ENCODE measurements around the gene GNG13. TPM values are rescaled to one million over a fixed set of nuclear protein-coding genes. Genes with fewer than 3 reads are reported as not detected.

Gene GNG13
- total RNA-seq, 5 donors from 2014 or later (not counting 1 experiment from before 2014, with no cell fraction given): not detected

DNA sequence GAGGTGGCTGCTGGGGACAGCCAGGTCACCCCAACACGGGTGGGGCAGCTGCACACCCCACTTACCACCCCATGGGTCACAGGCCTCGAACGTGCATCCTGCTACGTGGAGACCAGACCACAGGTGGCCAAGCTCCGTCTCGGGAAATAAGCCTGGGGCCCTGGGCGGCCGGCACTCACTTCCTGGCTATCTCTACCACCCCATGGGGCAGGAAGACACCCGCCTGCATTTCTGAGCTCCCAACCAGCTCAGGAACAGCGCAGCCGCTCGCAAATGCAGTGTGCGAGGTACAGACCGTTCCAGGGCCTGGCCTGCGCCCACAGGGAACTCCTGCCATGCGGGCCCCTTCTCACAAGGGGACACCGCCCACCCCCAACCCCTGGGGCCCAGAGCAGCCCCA, 4.9 kb upstream of the GNG13 start:
- Histone ChIP-seq H3K36me3 (ENCODE audit: control insufficient read depth in 2 of 2, extremely low read depth in 1 of 2, insufficient read depth in 1 of 2, low read length in 1 of 2) (no peaks in the 10 kb centered on the region), H3K27me3 (replicated peaks in 1 of 2; ENCODE audit: control insufficient read depth in 2 of 2, extremely low read depth in 1 of 2, insufficient read depth in 2 of 2, low read length in 1 of 2) (peaks cover 0 to 37% of the 10 kb centered on the region in 2 experiments), H3K4me3 (ENCODE audit: control insufficient read depth in 1 of 2, extremely low read depth in 1 of 2, low read length in 1 of 2) (no peak overlapping the region), H3K4me1 (ENCODE audit: control insufficient read depth in 1 of 2, extremely low read depth in 1 of 2, insufficient read depth in 2 of 2, low read length in 2 of 2) (peaks cover 3 to 17% of the 10 kb centered on the region in 2 experiments), H3K9me3 (no peaks in the 10 kb centered on the region), H3K27ac (ENCODE audit: low read length) (no peak overlapping the region)
- Mint-ChIP-seq H3K36me3 (no peaks in the 10 kb centered on the region), H3K27ac (no peak overlapping the region), H3K4me3 (peak overlapping the region in 1 of 3 donors; percentile 94), H3K4me1 (peaks cover 11 to 17% (median 12%) of the 10 kb centered on the region in 3 donors), H3K27me3 (peaks cover 0 to 12% of the 10 kb centered on the region in 2 donors), H3K9me3 (no peaks in the 10 kb centered on the region)
- DNase-seq (no peak), ATAC-seq (replicated peaks in 1 of 4) (no peak)
- ChIA-PET POLR2A (no interaction called here), CTCF (no interaction called here)
- WGBS (ENCODE audit: insufficient coverage): 79% methylated on average over 14 of the region's 17 CpGs

GRCh38 chr16:804193-805048, 3.9 kb upstream of the GNG13 start:
- H3K27ac ChIP-seq (ENCODE audit: low read length): no peak overlapping the region
- no peak overlapping the region for H3K27ac Mint-ChIP-seq
- H3K36me3 ChIP-seq (ENCODE audit: control insufficient read depth in 2 of 2, extremely low read depth in 1 of 2, insufficient read depth in 1 of 2, low read length in 1 of 2): no peaks in the 10 kb centered on the region
- H3K4me3 Mint-ChIP-seq: no peak overlapping the region
- no peak for DNase-seq
- H3K27me3 ChIP-seq (replicated peaks in 1 of 2; ENCODE audit: control insufficient read depth in 2 of 2, extremely low read depth in 1 of 2, insufficient read depth in 2 of 2, low read length in 1 of 2): peaks cover 0 to 47% of the 10 kb centered on the region in 2 experiments
- peaks cover 3 to 18% of the 10 kb centered on the region in 2 experiments for H3K4me1 ChIP-seq (ENCODE audit: control insufficient read depth in 1 of 2, extremely low read depth in 1 of 2, insufficient read depth in 2 of 2, low read length in 2 of 2)
- H3K36me3 Mint-ChIP-seq: no peaks in the 10 kb centered on the region
- H3K4me1 Mint-ChIP-seq: peaks cover 9 to 14% (median 11%) of the 10 kb centered on the region in 3 donors
- no peak overlapping the region for H3K4me3 ChIP-seq (ENCODE audit: control insufficient read depth in 1 of 2, extremely low read depth in 1 of 2, low read length in 1 of 2)
- H3K27me3 Mint-ChIP-seq: peaks cover 0 to 12% of the 10 kb centered on the region in 2 donors
- ChIA-PET CTCF (interaction anchor here in 1 of 2 donors (0.6 kb wide), 1 partner anchor 299 kb away, joined by 4 read pairs; no protein-coding TSS in a partner anchor), POLR2A (no interaction called here)
- no peak for ATAC-seq (replicated peaks in 1 of 4)
- WGBS (ENCODE audit: insufficient coverage): 77% methylated on average over 23 of the region's 33 CpGs
- H3K9me3 Mint-ChIP-seq: no peaks in the 10 kb centered on the region
- H3K9me3 ChIP-seq: no peaks in the 10 kb centered on the region

DNA sequence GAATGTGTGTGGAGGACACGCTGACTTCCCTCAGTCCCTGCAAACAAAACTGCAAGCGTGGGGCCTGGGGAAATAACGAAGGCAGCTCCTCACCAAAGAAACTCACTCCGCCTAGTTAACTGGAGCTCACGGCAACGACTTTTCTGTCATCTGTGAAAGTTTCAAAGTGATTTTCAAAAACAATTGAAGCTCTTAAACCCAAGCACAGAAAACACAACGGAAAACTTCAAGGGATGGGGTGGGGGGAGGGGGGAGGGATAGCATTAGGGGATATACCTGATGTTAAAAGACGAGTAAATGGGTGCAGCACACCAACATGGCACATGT, 3.2 kb upstream of the GNG13 start:
- H3K36me3 ChIP-seq (ENCODE audit: control insufficient read depth in 2 of 2, extremely low read depth in 1 of 2, insufficient read depth in 1 of 2, low read length in 1 of 2): no peaks in the 10 kb centered on the region
- no peak overlapping the region for H3K4me3 ChIP-seq (ENCODE audit: control insufficient read depth in 1 of 2, extremely low read depth in 1 of 2, low read length in 1 of 2)
- Mint-ChIP-seq H3K27ac (no peak overlapping the region), H3K27me3 (peaks cover 0 to 12% of the 10 kb centered on the region in 2 donors), H3K4me3 (no peak overlapping the region), H3K9me3 (no peaks in the 10 kb centered on the region), H3K36me3 (no peaks in the 10 kb centered on the region), H3K4me1 (peaks cover 6 to 12% (median 11%) of the 10 kb centered on the region in 3 donors)
- WGBS (ENCODE audit: insufficient coverage): 30% methylated on average over 5 of the region's 8 CpGs
- DNase-seq (no peak), ATAC-seq (replicated peaks in 1 of 4) (no peak)
- CTCF ChIA-PET: interaction anchor here in 1 of 2 donors (0.6 kb wide), 1 partner anchor 300 kb away, joined by 4 read pairs; no protein-coding TSS in a partner anchor
- H3K9me3 ChIP-seq: no peaks in the 10 kb centered on the region
- no peak overlapping the region for H3K27ac ChIP-seq (ENCODE audit: low read length)
- peaks cover 0 to 54% of the 10 kb centered on the region in 2 experiments for H3K27me3 ChIP-seq (replicated peaks in 1 of 2; ENCODE audit: control insufficient read depth in 2 of 2, extremely low read depth in 1 of 2, insufficient read depth in 2 of 2, low read length in 1 of 2)
- POLR2A ChIA-PET: no interaction called here
- peaks cover 3 to 16% of the 10 kb centered on the region in 2 experiments for H3K4me1 ChIP-seq (ENCODE audit: control insufficient read depth in 1 of 2, extremely low read depth in 1 of 2, insufficient read depth in 2 of 2, low read length in 2 of 2)

- H3K9me3 ChIP-seq: no peaks in the 10 kb centered on the region
- no peaks in the 10 kb centered on the region for H3K36me3 Mint-ChIP-seq
- H3K27me3 Mint-ChIP-seq: peaks cover 0 to 15% of the 10 kb centered on the region in 2 donors
- no peaks in the 10 kb centered on the region for H3K9me3 Mint-ChIP-seq
- H3K4me3 Mint-ChIP-seq: no peak overlapping the region
- peaks cover 6 to 7% (median 6%) of the 10 kb centered on the region in 3 donors for H3K4me1 Mint-ChIP-seq
- no peak for DNase-seq
- peaks cover 0 to 60% of the 10 kb centered on the region in 2 experiments for H3K27me3 ChIP-seq (replicated peaks in 1 of 2; ENCODE audit: control insufficient read depth in 2 of 2, extremely low read depth in 1 of 2, insufficient read depth in 2 of 2, low read length in 1 of 2)
- ATAC-seq (replicated peaks in 1 of 4): no peak
- ChIA-PET CTCF (interaction anchor here in 1 of 2 donors (0.6 kb wide), 1 partner anchor 300 kb away, joined by 4 read pairs; no protein-coding TSS in a partner anchor), POLR2A (no interaction called here)
- no peak overlapping the region for H3K27ac Mint-ChIP-seq
- no peak overlapping the region for H3K27ac ChIP-seq (ENCODE audit: low read length)
- no peak overlapping the region for H3K4me3 ChIP-seq (ENCODE audit: control insufficient read depth in 1 of 2, extremely low read depth in 1 of 2, low read length in 1 of 2)
- H3K36me3 ChIP-seq (ENCODE audit: control insufficient read depth in 2 of 2, extremely low read depth in 1 of 2, insufficient read depth in 1 of 2, low read length in 1 of 2): no peaks in the 10 kb centered on the region
- WGBS (ENCODE audit: insufficient coverage): 83% methylated on average over 28 of the region's 33 CpGs
- H3K4me1 ChIP-seq (ENCODE audit: control insufficient read depth in 1 of 2, extremely low read depth in 1 of 2, insufficient read depth in 2 of 2, low read length in 2 of 2): peaks cover 0 to 10% of the 10 kb centered on the region in 2 experiments
Measured at GRCh38 chr16:802914-803753, 2.6 kb upstream of the GNG13 start.

DNA sequence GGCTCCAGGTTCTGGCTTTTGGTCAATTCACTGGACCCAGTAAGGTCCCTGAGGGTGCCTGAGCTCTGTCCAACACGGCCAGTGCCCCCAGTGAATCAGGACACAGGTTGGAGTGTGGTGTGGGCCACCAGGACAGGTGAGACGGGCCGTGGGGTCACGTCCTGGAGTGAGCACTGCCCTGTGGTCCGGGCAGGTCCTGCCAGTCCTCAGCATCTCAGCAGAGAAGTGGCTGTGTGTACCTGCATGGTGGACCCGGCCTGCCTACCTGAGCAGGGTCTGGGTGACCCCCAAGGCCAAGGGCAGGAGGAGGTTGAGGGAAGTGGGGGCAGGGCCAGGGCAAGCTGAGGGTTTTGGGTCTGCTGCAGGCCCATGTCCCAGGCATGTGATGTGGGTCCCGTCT, 1.9 kb upstream of the GNG13 start:
- peaks cover 0 to 2% (median 1%) of the 10 kb centered on the region in 3 donors for H3K4me1 Mint-ChIP-seq
- POLR2A ChIA-PET: no interaction called here
- WGBS (ENCODE audit: insufficient coverage): 65% methylated on average over 7 of the region's 7 CpGs
- H3K9me3 Mint-ChIP-seq: no peaks in the 10 kb centered on the region
- DNase-seq: no peak
- no peaks in the 10 kb centered on the region for H3K9me3 ChIP-seq
- peaks cover 0 to 64% of the 10 kb centered on the region in 2 experiments for H3K27me3 ChIP-seq (replicated peaks in 1 of 2; ENCODE audit: control insufficient read depth in 2 of 2, extremely low read depth in 1 of 2, insufficient read depth in 2 of 2, low read length in 1 of 2)
- no peak overlapping the region for H3K27ac ChIP-seq (ENCODE audit: low read length)
- H3K36me3 ChIP-seq (ENCODE audit: control insufficient read depth in 2 of 2, extremely low read depth in 1 of 2, insufficient read depth in 1 of 2, low read length in 1 of 2): no peaks in the 10 kb centered on the region
- CTCF ChIA-PET: no interaction called here
- H3K27me3 Mint-ChIP-seq: peaks cover 0 to 18% of the 10 kb centered on the region in 2 donors
- no peaks in the 10 kb centered on the region for H3K36me3 Mint-ChIP-seq
- H3K4me3 ChIP-seq (ENCODE audit: control insufficient read depth in 1 of 2, extremely low read depth in 1 of 2, low read length in 1 of 2): no peak overlapping the region
- ATAC-seq (replicated peaks in 1 of 4): no peak
- peaks cover 0 to 6% of the 10 kb centered on the region in 2 experiments for H3K4me1 ChIP-seq (ENCODE audit: control insufficient read depth in 1 of 2, extremely low read depth in 1 of 2, insufficient read depth in 2 of 2, low read length in 2 of 2)
- no peak overlapping the region for H3K4me3 Mint-ChIP-seq
- H3K27ac Mint-ChIP-seq: no peak overlapping the region

GRCh38 chr16:801584-802363, 1.2 kb upstream of the GNG13 start:
- H3K27ac Mint-ChIP-seq: no peak overlapping the region
- Histone ChIP-seq H3K4me1 (ENCODE audit: control insufficient read depth in 1 of 2, extremely low read depth in 1 of 2, insufficient read depth in 2 of 2, low read length in 2 of 2) (peaks cover 0 to 3% of the 10 kb centered on the region in 2 experiments), H3K36me3 (ENCODE audit: control insufficient read depth in 2 of 2, extremely low read depth in 1 of 2, insufficient read depth in 1 of 2, low read length in 1 of 2) (no peaks in the 10 kb centered on the region), H3K27me3 (replicated peaks in 1 of 2; ENCODE audit: control insufficient read depth in 2 of 2, extremely low read depth in 1 of 2, insufficient read depth in 2 of 2, low read length in 1 of 2) (peaks cover 0 to 67% of the 10 kb centered on the region in 2 experiments), H3K4me3 (ENCODE audit: control insufficient read depth in 1 of 2, extremely low read depth in 1 of 2, low read length in 1 of 2) (no peak overlapping the region), H3K27ac (ENCODE audit: low read length) (no peak overlapping the region), H3K9me3 (no peaks in the 10 kb centered on the region)
- ATAC-seq (replicated peaks in 1 of 4): no peak
- DNase-seq: no peak
- no peaks in the 10 kb centered on the region for H3K36me3 Mint-ChIP-seq
- WGBS (ENCODE audit: insufficient coverage): 59% methylated on average over 20 of the region's 22 CpGs
- peaks cover 0 to 18% of the 10 kb centered on the region in 2 donors for H3K27me3 Mint-ChIP-seq
- CTCF ChIA-PET: no interaction called here
- H3K9me3 Mint-ChIP-seq: no peaks in the 10 kb centered on the region
- POLR2A ChIA-PET: no interaction called here
- H3K4me1 Mint-ChIP-seq: peaks cover 0 to 2% (median under 1%) of the 10 kb centered on the region in 3 donors
- no peak overlapping the region for H3K4me3 Mint-ChIP-seq
